ENCODE results near the gene UPK1B.

Gene UPK1B

DNA sequence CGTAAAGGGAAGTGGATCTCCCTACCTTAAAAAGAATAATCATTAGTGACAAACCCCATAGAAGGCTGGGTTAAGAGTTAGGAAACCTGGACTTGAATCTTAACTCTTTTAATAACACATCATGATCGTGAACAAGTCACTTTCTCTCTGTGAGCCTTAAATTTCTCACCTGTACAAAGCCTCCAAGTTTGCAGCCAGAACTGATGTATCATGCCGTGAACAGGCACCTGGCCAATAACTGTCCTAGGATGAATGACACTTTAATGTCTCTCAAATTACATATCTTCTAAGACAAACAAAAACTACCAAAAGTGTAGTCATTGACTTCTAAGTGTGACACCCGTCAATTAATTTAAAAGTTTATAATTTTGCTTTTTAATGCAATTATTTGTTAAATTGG, 3.9 kb downstream of the UPK1B start:
- DNase-seq: no peak

DNA sequence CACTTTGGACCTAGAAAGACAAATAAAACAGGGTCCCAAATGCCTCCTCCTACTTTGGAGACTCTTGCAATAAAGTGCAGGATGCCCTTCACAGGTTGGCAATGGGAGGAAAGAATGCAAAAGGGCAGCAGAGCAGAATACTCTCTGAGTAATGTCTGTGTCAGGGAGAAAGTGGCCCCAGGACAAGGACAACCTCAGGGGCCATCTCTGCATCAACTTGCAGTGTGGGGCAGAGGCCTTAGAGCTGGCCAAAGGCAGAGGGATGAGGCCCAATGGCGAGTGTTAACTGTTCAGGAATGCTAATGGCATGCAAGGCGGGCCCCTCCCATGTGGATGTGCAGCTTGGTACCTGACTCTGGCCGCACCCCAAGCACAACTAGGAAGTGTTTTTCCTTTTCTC, 8.4 kb downstream of the UPK1B start:
- no peak for DNase-seq

DNA sequence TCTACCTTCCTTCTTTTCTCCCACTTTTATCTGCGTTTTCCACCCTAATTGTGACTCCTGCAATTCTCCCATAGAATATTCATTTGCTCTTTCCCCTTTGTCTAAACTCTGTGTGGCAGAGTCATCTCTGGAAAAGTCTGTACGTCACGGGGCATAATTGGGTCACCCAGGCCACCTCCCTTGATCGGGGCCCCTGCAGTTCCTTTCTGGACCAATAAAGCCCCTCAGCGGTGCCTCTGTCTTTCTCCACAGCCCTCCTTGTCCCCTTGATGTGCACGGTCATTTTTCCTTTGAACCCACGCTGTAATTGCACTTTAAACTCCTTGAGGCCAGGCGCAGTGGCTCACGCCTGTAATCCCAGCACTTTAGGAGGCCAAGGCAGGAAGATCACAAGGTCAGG, 10.7 kb downstream of the UPK1B start:
- DNase-seq: no peak

DNA sequence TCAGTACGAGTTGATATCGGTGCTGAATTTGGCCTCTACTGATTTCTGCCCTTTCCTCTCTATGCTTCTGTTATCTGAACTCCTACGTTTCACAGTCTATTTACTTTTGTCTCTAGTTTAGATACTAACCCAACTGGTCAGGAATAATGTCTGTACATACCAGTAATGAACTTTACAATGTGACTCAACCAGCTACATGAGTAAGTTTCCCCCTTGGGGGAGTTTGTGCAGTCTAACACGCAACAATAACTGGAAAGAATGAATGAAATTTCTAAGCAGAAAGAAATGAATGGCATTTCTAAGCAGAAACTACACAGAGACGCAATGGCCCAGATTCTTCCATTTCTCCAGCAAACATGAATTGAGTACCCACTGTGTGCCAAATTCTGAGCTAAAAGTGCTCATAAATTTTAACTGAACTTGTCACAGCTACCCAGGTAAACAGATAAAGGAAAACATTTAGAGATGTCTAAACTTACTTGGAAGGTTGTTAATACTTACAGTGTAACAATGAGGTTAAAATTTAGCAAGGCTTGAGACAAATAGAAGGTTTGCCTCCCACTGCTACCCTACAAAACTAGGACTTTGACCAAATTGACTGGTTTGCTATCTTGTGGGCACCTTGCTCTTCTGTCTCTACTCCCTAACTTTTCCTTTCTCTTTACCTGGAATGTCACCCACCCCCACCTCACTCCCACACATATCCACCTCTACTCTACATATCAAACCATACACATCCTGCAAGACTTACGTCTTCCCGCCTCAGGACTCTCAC, 11.6 kb downstream of the UPK1B start:
- DNase-seq: no peak

DNA sequence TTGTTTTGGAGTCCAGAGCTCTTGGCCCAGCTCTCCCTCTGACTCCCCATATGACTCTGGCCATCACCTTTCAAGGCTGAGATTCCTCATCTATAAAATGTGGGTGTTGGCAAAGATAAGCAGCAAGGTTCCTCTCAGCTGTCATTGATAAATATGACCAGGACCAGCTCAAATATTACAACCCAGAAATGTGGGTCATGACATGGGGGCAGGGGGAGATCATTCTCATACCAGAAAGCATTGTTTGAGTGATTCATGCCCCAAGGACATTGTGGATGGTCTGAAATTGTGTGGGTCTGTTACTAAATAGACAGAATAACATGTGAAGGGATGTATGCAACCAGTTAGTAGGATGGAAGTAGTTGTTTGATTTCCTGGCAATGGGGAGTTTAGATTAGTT, 13.9 kb downstream of the UPK1B start:
- DNase-seq: no peak

DNA sequence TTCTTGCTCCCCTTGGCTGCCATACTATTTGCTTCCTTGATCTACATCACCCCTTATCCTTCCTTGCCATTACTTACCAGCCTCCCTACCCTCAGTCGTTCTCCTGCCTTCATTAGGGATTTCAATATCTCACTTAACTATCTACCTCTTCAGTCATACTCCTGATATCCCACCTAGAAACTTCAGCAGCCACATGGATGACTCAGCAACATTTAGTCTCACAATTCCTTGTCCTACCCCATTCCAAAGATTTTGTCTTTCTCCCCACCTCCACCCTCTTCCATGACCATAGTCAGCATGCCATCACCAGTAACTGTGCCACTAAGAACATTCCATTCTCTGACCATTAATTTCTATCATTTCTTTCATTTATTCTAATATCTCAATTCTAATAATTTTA, 18.4 kb downstream of the UPK1B start:
- no peak for DNase-seq

DNA sequence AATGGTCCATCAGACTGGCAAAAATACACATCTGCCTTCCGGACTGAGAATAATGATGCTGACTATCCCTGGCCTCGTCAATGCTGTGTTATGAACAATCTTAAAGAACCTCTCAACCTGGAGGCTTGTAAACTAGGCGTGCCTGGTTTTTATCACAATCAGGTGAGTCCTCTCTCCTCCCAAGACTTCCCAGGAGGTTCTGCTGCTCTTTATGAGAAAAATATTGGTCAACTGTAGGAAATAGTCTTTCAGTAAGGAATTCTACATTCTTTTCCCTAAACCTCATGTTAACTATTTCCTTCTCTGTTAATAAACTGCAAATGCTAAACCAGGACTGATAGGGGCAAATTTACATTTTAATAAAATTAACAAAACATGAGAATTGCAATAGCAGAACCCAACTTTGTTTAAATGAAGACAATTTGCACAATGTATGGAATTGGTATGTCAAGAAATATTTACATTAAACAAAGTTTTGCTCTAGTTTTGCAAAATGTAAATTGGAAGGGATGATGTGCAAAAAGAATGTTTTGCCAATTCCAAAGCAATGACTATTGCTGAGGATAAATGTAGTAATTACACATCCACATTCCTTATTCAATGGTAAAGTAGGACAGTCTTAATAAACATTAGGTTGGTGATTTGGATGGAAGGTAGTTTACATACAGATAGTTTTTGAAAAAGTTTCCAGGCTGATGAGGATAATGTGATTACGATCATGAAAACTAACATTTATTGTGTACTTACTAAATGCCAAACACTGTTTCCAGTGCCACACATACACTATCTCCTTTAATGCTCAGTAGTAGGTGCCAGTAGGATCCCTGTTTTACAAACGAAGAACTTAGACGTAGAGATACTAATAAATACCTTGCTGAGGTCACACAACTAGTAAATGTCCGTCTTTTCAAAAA, 21.1 kb downstream of the UPK1B start:
- DNase-seq: no peak

DNA sequence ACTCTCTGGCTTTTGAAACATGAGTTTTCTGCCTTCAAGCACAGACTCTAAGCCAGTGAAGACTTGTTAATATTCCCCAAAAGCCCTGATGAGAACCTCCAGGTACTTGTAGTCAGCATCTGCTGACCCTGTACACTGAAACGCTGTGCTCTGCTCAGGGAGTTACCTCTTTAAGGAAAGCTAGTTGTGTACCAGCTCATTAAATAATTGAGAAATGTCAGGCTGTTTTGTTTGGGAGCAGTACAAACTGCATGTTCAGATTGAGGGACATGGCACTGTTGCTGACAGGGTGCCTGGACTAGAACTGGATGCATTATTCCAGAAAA, 21.7 kb downstream of the UPK1B start:
- no peak for DNase-seq

DNA sequence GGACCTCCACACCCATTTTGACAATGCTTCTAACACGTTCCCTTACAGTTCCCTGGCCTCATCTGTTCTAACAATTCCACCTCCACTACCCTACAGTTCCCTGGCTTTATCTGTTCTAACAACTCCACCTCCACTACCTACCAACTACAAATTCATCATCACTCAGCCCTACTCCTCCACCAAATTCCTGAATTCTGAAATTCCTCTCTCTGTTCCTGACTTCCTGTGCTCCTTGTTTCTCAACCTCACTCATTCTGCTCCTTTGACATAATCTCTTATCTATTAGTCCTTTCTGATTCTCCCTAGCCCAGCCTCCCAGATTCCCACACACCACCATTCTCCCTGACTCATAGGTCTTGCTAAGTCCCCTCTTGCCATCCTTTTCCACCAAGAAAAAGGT, 22.5 kb downstream of the UPK1B start:
- DNase-seq: no peak

DNA sequence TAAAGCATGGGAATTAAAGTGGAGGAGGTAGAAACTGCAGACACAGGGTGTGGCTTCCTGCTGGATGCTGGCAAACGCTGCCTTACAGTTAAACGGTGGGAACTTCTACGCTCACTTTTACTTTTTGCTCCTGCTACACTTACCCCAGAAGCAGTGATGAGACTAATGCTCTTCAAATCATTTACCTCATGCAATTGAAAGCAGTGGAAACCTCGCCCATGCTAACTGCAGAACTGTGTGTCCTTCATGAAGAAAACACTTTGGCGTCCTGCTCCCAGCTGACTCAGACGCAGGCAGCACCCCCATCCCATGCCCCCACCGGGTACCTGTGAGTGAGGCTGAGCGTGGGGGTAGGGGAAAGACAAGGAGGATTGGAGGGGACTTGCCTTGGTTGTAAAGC, 31.8 kb downstream of the UPK1B start:
- no peak for DNase-seq

DNA sequence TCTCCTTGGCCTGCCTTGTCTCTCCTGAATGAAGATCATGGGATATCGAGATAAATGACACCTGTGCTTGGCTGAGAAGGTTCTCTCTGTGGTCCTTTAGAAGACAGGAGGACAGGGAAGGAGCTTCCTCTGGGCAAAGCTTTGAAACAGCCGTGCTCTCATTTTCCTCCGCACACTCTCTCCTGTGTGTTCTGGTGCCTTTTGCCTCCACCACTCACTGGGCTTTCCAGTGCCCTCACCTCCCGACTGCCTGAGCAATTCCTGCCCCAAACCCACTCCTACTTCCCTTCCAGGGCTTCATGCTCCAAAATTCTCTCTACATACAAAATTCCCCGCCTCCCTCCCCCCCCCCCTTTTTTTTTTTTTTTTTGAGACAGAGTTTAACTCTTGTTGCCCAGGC, 32.3 kb downstream of the UPK1B start:
- DNase-seq: no peak

DNA sequence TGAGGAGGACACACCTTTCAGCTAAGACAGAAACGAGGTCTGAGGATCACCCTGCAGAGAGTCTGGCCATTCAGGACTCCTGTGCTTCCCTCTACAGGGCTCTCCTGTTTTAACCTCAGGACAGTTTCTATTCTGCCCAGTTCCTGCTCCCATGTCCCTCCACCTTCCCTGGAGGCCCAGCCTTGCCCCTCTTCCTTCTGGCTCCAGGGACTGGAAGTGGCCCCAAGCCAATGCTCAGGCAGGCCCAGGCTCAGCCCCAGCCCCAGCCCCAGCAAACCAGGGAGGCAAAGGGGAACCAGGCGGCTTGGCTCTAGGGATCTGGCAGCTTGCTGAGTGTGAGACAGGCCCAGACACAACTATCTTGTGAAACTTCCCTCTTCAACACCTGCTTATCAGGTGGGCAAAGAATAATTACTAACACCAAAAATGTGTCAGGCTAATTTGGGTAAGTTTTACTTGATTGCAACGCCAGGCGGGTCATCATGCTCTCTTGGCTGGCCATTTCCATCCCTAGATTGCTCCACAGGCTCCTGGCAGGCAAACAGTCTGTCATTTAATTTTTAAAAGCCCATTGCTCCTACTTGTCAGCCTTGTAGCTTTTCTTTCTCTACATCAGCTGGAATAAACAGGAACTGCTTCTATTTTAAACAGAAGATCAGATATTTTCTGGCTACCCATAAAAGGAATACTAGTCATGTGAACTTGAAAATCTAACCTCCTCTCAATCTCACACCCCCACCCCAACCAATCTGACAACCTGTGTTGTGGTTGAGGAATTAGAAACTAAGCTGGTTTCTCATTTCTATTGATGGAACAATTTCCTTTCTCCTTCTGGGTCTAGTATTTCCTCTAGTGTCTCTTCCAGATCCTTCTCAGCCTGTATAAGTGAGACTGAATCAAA, 33.5 kb downstream of the UPK1B start:
- no peak for DNase-seq

DNA sequence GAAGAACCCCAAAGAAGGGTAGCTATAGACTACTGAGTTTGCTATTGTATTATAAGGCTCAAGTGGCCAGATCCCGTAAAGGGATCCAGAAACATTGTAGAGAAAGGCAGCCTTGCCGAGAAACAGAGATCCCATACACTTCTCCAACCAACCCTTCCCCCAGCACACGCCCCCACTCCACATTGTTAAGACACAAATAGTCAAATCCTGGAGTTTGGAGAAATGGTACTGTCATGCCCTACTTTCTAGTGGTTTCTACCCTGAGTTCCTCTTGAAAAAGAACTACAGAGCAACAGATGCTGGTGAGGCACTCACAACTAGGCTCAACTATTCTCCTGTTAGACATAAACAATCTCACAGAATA, 34.1 kb downstream of the UPK1B start:
- no peak for DNase-seq

DNA sequence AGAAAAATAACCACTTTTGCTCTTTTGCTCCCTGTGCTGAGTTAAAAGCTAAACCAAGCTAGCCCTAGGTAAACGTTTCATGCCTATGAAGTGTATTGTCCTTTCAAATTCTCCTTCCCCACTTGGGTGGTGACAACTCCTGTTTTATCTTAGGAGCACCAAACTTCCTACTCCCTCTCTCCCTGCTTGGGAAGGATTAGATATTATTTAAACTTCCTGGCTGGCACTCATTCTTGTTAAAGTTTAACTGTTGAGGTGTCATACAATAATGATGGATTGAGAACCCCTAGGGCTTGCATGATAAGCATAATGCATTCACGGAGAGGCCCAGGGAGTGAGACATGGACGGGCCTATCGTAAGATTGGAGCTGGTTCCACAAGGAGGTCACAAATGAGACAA, 37.8 kb downstream of the UPK1B start:
- no peak for DNase-seq

DNA sequence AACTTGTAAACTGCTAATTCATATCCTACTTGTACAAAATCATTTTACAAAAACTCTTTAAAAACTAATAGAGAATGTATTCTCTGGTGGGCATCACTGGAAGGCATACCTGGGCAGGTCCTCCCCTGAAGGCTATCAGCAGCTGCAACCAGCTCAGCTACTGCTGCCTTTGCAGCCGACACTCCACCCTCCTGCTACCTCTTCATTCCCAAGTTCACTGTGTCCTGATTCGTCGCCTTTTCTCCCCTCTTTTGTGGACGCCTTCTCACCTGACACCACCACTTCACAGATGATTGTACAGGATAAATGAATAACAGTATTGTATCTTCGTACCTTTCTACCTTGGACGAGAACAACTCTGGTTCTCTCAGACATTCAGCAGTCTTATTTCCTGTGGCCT, 38.4 kb downstream of the UPK1B start:
- no peak for DNase-seq

DNA sequence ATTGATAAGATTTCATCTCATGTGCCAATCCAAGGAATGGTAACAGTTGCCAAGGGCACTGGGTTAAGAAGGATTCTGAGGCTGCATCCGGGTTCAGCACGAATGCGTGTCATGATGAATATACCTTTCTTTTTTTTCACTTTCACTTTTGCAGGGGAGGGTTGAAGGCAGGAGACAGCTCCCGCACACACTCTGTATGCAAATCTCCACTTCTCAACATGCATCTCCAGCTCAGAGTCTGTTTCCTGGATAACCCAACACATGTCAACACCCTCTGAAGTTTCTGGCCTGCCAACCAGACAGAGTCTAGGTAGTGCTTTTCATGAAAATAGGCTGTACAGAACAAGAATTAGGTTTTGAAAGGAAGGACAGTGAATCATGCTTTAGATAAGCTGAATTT, 45.7 kb downstream of the UPK1B start:
- peak; percentile 52 to 63 for DNase-seq

DNA sequence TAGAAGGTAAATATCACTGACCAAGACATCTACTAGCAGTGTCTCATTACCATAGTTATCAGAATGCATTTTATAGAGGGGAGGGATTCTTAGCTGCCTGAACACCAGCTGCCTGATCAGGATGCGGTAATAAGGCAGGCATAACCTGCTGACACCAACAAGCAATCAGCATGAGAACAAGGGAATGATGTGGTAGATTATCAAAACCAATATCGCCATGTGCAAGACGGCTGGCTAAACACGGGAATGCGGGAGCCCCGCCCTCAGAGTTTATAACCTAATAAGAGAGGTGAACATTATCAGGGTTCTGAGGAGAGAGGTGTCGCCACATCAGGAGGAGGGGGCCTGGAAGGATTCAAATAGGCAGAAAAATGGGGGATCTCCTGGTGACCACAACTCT, 46.8 kb downstream of the UPK1B start:
- no peak for DNase-seq

DNA sequence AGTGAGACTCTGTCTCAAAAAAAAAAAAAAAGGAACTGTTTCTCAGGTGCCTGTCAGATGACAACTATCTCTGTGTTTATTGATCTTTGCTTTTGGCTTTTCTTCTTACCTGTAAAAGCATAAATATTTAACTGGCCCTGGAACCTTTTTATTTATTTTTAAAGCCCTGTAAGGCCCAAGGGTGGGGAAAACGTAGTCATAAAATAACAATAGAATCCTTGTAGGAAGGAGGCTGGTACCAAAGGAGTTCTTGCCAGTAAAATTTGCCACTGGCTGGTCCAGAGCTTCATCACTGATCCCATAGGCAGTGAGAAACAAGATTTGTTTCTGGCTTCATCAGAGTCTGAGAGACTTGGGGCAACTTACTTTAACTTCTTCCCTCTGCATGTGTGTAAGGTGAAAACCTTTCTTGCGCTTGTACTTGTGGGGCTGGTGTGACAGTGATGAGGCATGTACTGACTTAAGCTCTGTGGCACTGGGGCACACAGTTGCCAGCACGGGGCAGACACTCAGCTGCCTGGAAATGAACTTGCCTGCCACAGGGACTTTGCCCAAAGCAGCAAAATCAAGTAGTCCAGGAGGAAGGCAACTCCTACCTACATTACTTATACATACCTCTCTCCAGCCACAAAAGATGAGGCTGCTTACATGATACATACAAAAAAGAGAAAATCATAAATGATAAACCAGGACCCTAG, 47.7 kb downstream of the UPK1B start:
- no peak for DNase-seq

DNA sequence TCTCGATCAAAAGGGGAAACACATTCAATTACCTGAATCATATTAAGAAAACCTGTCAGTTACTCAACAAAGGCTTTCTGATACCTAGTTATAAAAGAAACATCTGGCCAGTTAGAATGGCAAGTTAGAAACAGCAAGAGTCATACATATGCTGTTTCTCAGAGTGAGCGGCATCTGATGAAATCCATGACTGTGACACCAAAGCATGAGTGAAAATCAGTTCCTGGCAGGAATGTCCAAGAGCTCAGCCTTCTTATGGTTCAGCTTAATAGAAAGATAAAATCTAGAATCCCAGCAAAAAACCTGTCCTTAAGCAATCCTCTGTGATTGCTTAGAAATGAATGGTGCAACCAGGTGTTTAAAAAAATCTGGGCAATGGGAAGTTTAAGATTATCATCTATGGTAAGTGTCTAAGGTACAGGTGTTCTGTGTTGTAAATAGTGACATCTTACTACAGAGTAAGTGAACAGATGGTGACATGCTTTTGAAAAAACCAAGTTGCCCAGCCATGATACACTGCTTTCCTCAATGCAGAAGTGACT, 48.5 kb downstream of the UPK1B start:
- no peak for DNase-seq

DNA sequence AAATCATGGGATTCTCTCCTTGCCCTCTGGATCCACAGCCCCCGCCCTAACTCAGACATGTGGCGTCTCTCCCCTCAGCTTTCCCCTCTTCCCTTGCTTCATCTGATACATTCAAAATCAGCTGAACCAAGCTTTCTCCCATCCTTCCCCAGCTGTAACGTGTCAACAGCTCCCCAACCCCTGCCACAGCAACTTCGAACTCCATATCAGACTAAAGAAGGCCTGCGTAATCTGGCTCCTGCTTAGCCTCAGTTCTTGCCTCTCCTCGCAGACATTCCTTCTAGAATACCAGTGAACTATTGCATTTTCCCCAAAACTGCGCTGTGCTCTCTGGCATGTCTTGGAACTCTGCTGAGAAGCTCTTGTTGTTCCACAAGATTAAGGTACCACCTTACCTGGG, 49.0 kb downstream of the UPK1B start:
- no peak for DNase-seq

DNA sequence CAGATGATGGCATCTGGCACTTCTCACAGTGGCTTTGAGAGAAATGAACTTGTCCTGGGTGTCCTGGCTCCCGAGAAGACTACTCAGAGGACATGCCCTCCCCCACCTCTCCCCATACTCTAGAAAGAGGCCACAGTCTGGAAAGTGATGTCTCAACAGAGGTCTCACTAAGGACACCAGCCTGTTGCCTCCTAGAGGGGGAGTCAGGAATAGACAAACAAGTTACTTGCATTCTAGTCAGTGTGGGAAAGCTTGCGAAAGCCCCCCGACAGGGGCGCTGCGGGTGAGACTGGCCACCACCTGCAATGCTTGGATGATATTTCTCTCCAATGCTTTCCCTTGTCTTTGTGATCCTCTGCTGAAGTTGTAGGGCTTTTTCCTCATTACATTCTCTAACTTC, 50.1 kb downstream of the UPK1B start:
- no peak for DNase-seq

DNA sequence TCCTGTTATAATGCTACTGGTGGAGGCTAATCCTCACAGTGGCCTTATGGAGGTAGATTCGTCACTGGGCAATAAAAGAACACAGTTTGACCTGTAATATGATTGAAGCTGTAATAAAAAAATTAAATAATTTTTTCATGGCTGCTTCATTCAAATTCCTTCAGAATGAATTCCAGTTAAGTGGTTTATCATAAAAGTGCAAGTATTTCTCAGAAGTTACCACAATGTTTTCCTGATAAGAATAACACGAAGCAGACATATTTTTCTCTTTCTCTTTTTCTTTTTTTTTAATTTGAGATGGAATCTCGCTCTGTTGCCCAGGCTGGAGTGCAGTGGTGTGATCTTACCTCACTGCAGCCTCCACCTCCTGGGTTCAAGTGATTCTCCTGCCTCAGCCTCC, 51.7 kb downstream of the UPK1B start:
- DNase-seq: no peak

All from NCI-H526 (cell line).